ENCODE measurements around the gene DCC.

Gene DCC

GRCh38 chr18:53526101-53526870, 1186.3 kb downstream of the DCC start:
- no peak overlapping the region for H3K4me3 ChIP-seq (ENCODE audit: low read depth, low read length)
- TF ChIP-seq CTCF (IDR thresholded peaks at IDR 0.05; ENCODE audit: borderline replicate concordance, insufficient read depth, low read depth, low read length): no peak

GRCh38 chr18:53527365-53527764, 1187.4 kb downstream of the DCC start:
- H3K4me3 ChIP-seq (ENCODE audit: low read depth, low read length): no peak overlapping the region
- TF ChIP-seq CTCF (IDR thresholded peaks at IDR 0.05; ENCODE audit: borderline replicate concordance, insufficient read depth, low read depth, low read length): no peak

- no peak overlapping the region for H3K4me3 ChIP-seq (ENCODE audit: low read depth, low read length)
- TF ChIP-seq CTCF (IDR thresholded peaks at IDR 0.05; ENCODE audit: borderline replicate concordance, insufficient read depth, low read depth, low read length): no peak
These were observed 1191.2 kb downstream of the DCC start for GRCh38 chr18:53531187-53531586.

- TF ChIP-seq CTCF (IDR thresholded peaks at IDR 0.05; ENCODE audit: borderline replicate concordance, insufficient read depth, low read depth, low read length): no peak
- no peak overlapping the region for H3K4me3 ChIP-seq (ENCODE audit: low read depth, low read length)
These were observed 1191.9 kb downstream of the DCC start for GRCh38 chr18:53531896-53532295.

- TF ChIP-seq CTCF (IDR thresholded peaks at IDR 0.05; ENCODE audit: borderline replicate concordance, insufficient read depth, low read depth, low read length): no peak
These were observed 1194.2 kb downstream of the DCC start for GRCh38 chr18:53534203-53534602.

GRCh38 chr18:53534695-53535094, 1194.7 kb downstream of the DCC start:
- no peak for TF ChIP-seq CTCF (IDR thresholded peaks at IDR 0.05; ENCODE audit: borderline replicate concordance, insufficient read depth, low read depth, low read length)
- H3K4me3 ChIP-seq (ENCODE audit: low read depth, low read length): no peak overlapping the region

More at GRCh38 chr18:53534203-53534602, 1194.2 kb downstream of the DCC start:
- H3K4me3 ChIP-seq (ENCODE audit: low read depth, low read length): no peak overlapping the region

GRCh38 chr18:53536908-53537307, 1196.9 kb downstream of the DCC start:
- no peak for TF ChIP-seq CTCF (IDR thresholded peaks at IDR 0.05; ENCODE audit: borderline replicate concordance, insufficient read depth, low read depth, low read length)
- H3K4me3 ChIP-seq (ENCODE audit: low read depth, low read length): no peak overlapping the region
